GM19467 (cell line): ENCODE measurements around the gene SLC16A7.
"Not testable (repeated sequence)": the region's sequence is repeated elsewhere in the genome, so short reads cannot be mapped to it uniquely, and the experiment has no call there.

Experiments used
- ATAC-seq: cut with Tn5 transposase; IDR thresholded peaks from one replicate; pipeline ENCODE4 v1.9.1; 2021; ENCODE audit warnings: mild to moderate bottlenecking, moderate library complexity; ENCODE audit not compliant: unreplicated experiment

Gene SLC16A7

GRCh38 chr12:59734371-59734770 is 138.5 kb downstream of the SLC16A7 start:
- ATAC-seq: no peak

GRCh38 chr12:59735231-59735630 is 139.4 kb downstream of the SLC16A7 start:
- ATAC-seq: no peak

GRCh38 chr12:59736359-59736758 is 140.5 kb downstream of the SLC16A7 start:
- ATAC-seq: no peak

GRCh38 chr12:59736786-59737185 is 141.0 kb downstream of the SLC16A7 start:
- ATAC-seq: no peak

GRCh38 chr12:59737725-59738463 is 142.1 kb downstream of the SLC16A7 start:
- ATAC-seq: no peak

DNA sequence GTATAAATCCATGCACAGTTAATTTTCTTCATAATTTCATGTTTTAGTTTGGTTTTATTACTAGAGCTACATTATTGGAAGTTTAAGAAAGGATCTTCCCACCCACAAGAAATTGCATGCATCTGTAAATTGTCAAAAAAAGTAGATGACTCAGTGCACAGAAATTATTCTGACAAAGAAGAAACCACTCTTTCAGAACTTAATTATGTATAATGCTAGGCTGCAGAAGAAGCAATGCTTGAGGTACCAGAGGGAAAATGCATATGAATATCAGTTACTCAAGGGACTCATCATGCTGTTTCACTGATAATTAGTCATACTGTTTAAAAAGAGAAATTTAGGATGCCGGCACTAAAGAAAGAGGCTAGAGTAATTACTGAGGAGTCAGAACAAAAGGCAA is 147.0 kb downstream of the SLC16A7 start:
- no peak for ATAC-seq

DNA sequence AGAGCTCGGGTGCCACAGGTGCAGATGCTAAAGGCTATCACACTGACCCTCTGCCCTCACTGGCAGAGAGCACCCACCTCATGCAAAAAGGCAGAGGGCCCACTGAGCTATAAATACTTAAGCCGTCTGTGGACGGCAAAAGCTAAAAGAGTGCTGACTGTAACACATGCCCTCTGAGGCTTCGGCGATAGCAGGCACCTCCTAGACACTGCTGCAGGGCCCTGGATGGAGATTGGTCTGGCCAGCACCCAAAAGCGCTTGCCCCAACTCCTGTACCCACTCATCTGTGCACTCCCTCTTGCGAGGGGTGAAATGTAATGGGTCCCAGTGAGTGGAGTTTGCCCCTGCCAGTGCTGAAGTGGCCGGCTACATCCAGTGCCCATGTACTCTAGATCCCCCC is 148.7 kb downstream of the SLC16A7 start:
- no peak for ATAC-seq

DNA sequence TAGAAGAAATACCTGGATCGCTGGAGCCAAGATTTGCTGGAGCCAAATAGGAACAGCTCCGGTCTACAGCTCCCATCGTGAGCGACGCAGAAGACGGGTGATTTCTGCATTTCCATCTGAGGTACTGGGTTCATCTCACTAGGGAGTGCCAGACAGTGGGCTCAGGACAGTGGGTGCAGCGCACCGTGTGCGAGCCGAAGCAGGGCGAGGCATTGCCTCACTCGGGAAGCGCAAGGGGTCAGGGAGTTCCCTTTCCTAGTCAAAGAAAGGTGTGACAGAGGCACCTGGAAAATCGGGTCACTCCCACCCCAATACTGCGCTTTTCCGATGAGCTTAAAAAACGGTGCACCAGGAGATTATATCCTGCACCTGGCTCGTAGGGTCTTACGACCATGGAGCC is 155.3 kb downstream of the SLC16A7 start:
- ATAC-seq: not testable (repeated sequence)

GRCh38 chr12:59761542-59761941 is 165.7 kb downstream of the SLC16A7 start:
- no peak for ATAC-seq

DNA sequence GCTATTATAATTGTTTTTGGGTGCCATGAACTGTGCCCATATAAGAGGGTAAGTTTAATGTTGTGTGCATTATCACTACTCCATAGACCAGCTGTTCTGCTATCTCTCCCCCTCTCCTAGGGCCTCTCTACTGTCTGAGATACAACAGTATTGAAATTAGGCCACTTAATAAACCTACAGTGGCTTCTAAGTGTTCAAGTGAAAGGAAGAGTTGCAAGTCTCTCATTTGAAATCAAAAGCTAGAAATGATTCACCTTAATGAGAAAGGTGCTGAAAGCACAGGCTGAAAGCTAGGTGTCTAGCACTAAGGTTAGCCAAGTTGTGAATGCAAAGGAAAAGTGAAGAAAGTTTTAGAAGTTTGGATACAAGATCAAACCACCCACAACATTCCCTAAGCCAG is 168.0 kb downstream of the SLC16A7 start:
- no peak for ATAC-seq

- no peak for ATAC-seq
These were observed 172.2 kb downstream of the SLC16A7 start for GRCh38 chr12:59768031-59768430.

- ATAC-seq: no peak
These were observed 184.8 kb downstream of the SLC16A7 start for GRCh38 chr12:59780605-59781135.

- no peak for ATAC-seq
These were observed 191.8 kb downstream of the SLC16A7 start for GRCh38 chr12:59787610-59788009.

- ATAC-seq: no peak
These were observed 196.8 kb downstream of the SLC16A7 start for GRCh38 chr12:59792647-59793046.

- no peak for ATAC-seq
These were observed 207.9 kb downstream of the SLC16A7 start for GRCh38 chr12:59803735-59804134.

DNA sequence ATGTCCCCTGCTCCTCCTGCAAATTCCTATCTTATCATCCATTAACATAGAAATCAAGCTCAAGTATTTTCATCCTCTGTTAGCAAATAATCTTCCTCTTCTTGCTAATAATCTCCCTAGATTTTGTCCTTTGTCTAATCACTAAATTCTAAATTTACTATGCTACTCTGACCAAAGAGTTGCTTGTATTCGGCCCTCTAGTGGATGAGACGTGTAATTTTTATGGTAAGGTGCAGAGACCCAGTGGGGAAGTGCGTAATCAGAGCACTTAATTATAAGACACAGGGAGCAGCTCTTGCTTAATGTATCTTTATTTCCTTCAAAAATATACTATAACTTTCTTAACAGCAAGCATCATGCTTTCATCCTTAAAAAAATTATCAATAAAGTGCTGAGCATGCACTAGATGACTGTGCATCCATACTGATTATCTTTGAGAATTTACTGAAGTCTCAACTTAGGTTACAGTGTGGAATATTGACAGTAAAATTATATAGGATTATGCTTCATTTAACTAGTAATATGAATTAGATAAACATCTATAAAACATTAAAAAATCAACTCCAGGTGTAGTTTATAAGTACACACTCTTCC is 212.6 kb downstream of the SLC16A7 start:
- peak; percentile 90 for ATAC-seq

- no peak for ATAC-seq
These were observed 216.2 kb downstream of the SLC16A7 start for GRCh38 chr12:59811991-59812390.

- no peak for ATAC-seq
These were observed 216.9 kb downstream of the SLC16A7 start for GRCh38 chr12:59812716-59813115.

DNA sequence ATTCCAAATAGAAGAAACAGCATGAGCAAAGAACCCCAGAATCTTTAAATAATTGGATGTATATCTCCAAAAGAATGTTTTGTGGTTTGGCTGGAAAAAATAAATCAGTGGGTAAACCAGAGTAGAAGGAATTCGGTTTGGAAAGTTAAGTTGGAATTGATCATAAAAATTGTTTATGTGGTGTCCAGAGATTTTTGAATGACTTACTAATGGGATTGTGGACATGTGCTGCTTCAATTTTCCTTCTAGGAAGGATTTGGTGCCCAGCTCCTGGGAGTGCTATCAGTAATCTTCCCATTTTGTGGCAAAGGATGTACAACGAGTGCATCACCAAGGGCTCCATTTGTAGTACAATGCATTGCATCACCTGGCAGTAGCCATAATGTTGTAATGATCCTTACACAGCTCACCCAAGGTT is 224.8 kb downstream of the SLC16A7 start:
- ATAC-seq: no peak

GRCh38 chr12:59823567-59823966 is 227.7 kb downstream of the SLC16A7 start:
- ATAC-seq: no peak

DNA sequence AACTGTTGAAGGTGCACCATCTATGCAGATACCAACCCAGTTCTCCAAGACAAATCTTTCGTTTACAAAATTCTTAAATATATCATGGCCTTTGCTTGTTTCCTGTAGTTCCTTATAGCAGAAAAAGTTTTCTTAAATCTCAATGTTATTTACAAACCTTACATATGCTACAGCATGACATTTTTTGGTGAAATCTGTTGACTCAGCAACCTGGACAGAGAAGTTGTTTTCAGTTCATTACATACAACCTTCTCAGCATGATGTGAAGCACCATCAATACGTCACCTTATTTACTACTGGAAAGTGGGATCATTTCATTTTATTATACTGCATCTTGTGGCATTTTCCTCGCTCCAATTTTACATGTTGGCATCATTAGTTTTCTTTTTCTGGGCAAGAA is 231.9 kb downstream of the SLC16A7 start:
- ATAC-seq: no peak

DNA sequence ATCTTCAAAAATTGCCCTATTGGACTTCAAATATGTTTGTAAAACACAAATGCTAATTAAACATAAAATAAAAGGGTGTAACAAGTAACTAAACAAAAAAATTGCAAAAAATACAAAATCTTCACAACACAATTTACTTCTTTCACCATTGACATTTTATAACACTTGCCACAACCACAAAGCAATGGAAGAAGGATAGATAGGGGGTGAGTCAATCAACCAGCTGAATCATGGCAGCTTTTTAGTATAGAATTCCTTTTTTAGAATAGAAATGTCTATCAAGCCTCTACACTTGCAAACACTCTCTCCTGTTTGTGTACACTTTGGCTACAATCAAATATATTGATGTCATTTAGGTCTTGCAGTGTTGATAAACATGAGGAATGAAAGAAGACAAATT is 232.7 kb downstream of the SLC16A7 start:
- no peak for ATAC-seq
